Endometrial microvascular endothelial cells (primary cell): ENCODE data around the gene XPO5. TPM values are rescaled to one million over a fixed set of nuclear protein-coding genes. Genes with fewer than 3 reads are reported as not detected.

ENCODE experiments used
- in situ Hi-C: cut with HindIII; loops from 2 replicates; pipeline ENCODE4 v1.10.0; 2017; ENCODE audit warnings: low sequenced_read_pairs, low pct_unique_long_range_greater_than_20kb; ENCODE audit errors: inconsistent ontology term
- total RNA-seq: library from RNA; depleted of rRNA; stranded (reverse); fragments of >200 nt; gene quantifications from one replicate; pipeline ENCODE4 v1.2.3, GENCODE V29; 2015; ENCODE audit errors: inconsistent ontology term

XPO5 gene
- total RNA-seq, 1 donor from 2014 or later, result 37.4 TPM

DNA sequence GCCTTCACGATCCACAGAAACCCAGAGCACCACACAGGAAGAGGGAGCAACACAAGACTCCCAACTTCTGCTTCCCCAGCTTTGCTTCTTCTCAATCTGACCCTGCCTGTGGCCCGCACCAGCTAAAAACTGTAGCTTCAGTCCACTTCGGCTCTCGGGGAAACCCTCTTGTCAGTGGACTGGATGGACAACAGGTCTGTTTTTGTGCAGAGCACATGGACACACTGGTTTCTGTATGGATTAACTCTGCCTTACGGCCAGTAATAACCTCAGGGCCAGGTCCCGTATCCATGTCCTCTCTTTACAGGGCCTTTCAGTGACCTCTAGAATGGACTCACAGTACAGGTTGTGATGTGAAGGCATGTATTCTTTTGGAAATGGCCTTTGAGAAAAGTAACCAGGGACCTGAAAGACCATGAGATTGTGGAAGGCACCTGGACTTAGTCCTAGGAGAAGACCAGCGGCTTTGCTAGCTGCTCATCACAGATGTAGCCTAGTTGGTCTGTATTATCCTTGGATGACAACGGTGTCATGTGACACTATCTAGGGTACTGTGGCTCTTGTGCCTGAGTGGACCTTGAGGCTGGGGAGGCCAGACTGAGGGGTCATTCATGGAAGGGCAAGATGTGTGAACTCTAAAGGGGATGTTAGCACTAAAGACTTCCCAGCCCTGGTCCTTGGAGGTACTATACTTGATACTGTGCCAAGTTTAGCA lies 53.1 kb downstream of the XPO5 start:
- in situ Hi-C loops, result no loop called here

- in situ Hi-C loops, result no loop called here
Observed at GRCh38 chr6:43521836-43522235, 54.0 kb downstream of the XPO5 start.

DNA sequence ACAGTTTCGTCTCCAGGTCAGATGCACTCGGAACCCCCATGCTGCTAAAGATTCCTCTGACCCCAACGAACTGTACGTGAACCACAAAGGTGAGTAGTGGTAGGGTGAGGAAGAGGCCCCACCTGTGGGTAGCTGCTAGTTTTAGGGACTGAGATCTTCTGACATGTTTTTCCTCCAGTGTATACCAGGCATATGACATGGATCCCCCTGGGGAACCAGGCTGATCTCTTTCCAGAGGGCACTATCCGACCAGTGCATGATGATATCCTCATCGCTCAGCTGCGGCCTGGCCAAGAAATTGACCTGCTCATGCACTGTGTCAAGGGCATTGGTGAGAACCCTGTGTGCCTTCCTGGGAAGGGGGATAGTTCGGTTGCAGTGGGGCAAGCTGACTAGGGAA lies 55.7 kb downstream of the XPO5 start:
- in situ Hi-C loops, result no loop called here

GRCh38 chr6:43517505-43518357 lies 58.1 kb downstream of the XPO5 start:
- in situ Hi-C loops, result no loop called here

GRCh38 chr6:43516697-43517504 lies 58.9 kb downstream of the XPO5 start, which contains the start of the genes POLR1C and YIPF3:
Gene POLR1C (plus strand): TSS chr6:43517089. CDS start chr6:43517110, 21 bp downstream.
Gene YIPF3 (minus strand): TSS chr6:43516926. CDS start chr6:43516807, 119 bp downstream.
- in situ Hi-C loops, result no loop called here

GRCh38 chr6:43516367-43516696 lies 59.5 kb downstream of the XPO5 start:
- in situ Hi-C loops, result no loop called here

DNA sequence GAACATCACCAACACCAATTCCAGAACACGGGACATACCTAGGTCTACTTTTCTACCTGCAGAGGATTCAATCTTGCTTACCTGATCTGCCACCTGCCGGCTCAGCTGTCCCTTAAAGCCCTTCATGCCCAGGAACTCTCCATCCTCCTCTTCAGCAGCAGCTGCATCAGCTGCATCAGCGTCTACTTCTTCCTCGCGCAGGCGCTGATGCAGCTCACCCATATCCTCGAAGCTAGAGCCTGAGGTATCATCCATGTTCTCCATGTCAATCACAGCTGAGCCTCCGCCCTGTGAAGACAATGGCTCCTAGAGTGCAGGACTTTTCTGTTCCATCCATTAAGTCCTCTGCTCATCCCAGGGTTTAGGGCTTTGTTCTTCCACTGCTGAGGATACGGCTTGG lies 60.0 kb downstream of the XPO5 start:
- in situ Hi-C loops, result no loop called here

GRCh38 chr6:43511824-43512415 lies 63.9 kb downstream of the XPO5 start:
- in situ Hi-C loops, result no loop called here

DNA sequence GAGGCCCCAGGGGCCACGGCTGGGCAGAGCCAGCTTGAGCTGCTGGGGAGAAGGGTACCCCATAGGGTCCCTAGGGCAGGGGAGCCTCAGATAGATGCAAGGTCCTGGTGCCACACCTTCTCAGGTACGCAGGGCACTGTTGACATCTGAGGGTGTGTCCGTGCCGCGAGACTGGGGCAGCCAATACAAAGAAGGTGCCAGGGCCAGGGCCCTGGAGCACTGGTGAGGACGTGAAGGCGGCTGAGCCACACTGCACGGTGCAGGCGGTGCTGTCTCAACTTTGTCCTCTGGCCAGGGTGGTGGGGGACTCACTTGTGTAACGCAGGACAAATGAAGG lies 65.0 kb downstream of the XPO5 start:
- in situ Hi-C loops, result no loop called here

DNA sequence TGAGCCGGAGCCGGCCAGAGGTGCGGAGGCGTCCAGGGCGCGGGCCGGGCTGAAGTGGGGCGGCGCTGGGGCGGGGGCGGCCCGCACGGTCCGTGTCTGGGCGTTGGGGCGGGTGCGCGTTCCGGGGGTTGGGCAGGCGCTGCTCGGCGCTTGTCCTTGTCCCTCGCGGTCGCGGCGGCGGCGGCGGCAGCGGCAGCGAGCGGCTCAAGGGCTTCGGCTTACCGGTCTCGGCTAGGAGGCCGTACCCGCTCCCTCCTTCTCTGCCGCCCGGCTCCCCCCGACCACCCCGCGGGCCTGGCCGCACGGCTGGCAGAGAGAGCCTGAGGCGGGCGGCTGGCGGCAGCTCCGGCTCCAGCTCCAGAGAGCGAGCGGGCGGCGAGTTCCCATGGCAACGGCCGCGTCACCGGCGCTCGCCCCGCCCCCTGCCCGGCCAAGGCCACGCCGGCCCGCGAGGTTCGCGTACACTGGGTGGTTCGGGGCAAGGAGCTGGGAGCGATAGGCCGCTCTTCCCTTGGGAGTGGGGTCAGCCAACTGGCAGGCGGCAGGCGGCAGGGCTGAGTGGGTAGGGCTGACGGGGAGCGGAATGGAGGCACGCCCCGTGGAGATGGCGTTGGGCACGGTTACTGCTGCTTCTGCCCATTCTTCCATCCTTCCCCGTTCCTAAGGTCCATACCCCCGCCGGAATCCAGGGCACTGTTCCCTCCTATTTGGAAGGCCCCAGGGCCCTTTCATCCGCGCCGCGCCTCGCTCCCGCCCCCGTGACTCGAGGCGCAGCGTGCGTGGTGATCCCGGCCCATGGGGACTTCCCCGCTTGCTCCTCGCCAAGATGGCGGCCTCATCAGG lies 65.6 kb downstream of the XPO5 start, which contains the start of gene LRRC73:
Gene LRRC73 (minus strand): TSS at position 363 of the 843 bp plus-strand sequence. CDS start 561 bp downstream, outside the sequence.
- in situ Hi-C loops, result loop anchor here (10.0 kb wide), 1 partner anchor 125 kb away; no protein-coding TSS in a partner anchor

DNA sequence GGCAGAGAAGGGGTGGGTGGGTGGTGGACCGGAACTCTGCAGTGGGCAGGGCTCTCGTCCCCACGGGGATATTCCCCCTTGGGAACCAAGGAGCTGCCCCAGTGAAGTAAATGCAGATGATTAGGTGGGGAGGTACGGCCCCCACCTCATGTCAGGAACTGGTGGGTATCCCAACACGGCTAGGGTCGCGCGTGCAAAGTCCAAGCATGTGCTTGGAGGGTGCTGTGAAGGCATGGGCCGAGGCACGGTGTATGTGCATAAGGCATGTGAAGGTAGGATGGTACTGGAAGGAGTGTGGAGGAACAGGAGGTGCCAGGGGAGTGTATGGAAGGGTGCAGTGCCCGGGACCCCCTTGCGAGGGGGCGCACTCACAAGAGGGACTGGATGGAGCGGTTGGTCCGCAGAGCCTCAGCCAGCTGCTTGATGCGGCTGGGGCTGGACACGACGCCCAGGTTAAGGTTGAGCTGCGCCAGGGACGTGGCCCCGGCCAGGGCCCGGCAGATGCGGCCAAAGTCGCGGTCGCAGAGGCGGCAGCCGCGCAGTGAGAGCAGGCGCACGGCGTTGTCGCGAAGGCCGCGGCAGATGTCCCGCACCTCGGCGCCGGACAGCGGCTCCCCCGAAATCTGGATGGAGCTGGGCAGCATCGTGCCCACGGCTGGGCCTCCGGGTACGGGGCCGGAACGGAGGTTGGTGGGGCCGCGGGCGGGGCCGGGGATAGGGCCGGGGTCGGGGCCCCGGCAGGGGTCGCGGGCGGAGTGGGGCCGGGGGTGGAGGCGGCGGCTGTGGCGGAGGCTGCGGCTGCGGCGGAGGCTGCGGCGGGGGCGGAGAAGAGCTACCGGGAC lies 66.5 kb downstream of the XPO5 start:
- in situ Hi-C loops, result loop anchor here (10.0 kb wide), 1 partner anchor 125 kb away; no protein-coding TSS in a partner anchor

GRCh38 chr6:43508481-43509141 lies 67.2 kb downstream of the XPO5 start:
- in situ Hi-C loops, result loop anchor here (10.0 kb wide), 1 partner anchor 124 kb away; no protein-coding TSS in a partner anchor

DNA sequence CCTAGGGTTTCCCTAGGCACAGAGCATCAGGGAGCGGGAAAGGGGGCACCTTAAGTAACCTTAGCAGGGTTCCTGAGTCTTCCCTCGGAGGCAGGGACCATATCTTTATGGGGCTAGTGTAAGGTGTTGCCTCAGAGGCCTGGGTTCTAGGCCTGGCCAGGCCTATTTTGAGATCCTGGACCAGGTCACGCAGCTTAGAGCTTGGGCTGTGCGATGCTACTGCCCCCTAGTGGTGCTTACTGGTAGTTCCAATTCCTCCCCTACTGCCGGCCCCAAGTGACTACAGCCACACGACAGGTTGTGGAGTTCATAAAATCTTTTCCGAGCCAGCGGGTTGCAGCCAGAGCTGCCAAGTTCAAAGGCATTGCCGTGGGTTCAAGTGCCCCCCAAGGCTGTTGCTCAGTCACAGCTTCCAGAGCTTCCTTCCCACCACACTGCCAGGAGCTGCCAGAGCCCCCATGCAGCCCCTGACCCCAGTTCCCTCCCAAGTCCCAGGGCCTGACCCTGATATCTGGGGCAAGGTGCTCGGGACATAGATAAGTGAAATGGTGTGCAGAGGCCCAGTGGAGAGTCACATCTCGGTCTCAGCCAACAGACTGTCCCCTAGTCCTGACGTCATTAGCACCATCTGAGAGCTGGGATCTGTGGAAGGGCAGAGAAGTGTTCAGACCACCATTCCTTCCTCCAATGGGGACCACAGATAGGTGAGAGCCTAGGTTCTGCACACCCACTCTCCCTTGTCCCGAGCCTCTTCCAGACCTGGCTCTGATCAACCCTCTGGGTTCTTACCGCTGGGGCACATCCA lies 69.0 kb downstream of the XPO5 start:
- in situ Hi-C loops, result loop anchor here (10.0 kb wide), 1 partner anchor 122 kb away; no protein-coding TSS in a partner anchor

- in situ Hi-C loops, result loop anchor here (10.0 kb wide), 1 partner anchor 121 kb away; no protein-coding TSS in a partner anchor
Observed at GRCh38 chr6:43506171-43506570, 69.7 kb downstream of the XPO5 start.

- in situ Hi-C loops, result loop anchor here (10.0 kb wide), 1 partner anchor 121 kb away; no protein-coding TSS in a partner anchor
Observed at GRCh38 chr6:43505718-43506117, 70.1 kb downstream of the XPO5 start.
